ENCODE measurements around the gene TLE2.
A peak's percentile ranks its signal among the peaks of the same experiment; 100 is the strongest.
"Not testable (repeated sequence)": the region's sequence is repeated elsewhere in the genome, so short reads cannot be mapped to it uniquely, and the experiment has no call there.

Gene TLE2

DNA sequence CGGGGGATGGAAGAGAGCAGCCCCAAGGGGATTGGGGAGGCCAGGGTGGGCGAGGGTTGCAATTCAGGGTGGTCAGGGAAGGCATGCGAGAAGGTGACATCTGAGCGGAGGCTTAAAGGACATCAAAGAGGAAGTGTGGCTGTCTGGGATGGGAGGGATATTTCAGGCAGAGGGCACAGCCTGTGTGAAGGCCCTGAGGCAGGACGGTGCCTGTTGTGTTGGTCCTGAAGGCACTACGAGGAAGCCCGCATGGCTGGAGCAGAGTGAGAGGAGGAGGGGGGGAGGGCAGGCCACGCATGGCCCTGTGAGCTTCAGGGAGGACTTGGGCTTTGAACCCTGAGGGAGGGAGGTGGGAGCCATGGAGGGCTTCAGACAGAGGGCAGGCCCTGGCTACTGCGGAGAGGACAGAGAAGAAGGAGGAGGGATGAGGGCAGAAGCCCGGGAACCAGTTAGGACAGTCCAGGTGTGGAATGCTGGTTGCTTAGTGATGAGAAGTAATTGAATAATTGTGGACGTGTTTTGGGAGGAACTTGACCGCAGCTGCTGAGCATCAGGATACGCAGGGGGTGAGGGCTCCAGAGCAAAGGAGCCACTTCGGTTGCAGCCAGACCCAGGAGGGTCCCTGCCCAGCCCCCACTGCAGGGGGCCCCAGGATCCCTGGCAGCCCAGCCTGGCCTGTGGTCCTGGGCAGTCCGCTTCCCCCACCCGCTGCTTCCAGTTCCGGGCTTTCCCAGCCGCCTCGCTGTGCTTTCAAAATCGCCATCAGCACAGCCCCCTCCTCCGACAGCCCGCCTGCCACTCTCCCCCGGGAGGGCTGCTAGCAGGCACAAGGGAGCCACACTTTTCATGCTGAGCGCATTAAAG lies 45.5 kb downstream of the TLE2 start:
- no peak for ATAC-seq

GRCh38 chr19:2982983-2983350 lies 46.1 kb downstream of the TLE2 start:
- DNase-seq (no peak), ATAC-seq (no peak)

More for the DNA sequence above, 45.5 kb downstream of the TLE2 start:
- no peak for DNase-seq

- DNase-seq: no peak
Observed at GRCh38 chr19:2982561-2982960, 46.5 kb downstream of the TLE2 start.

GRCh38 chr19:2981898-2982297 lies 47.2 kb downstream of the TLE2 start:
- DNase-seq: no peak
- no peak for ATAC-seq

More at GRCh38 chr19:2982561-2982960, 46.5 kb downstream of the TLE2 start:
- ATAC-seq: no peak

- no peak for ATAC-seq
Observed at GRCh38 chr19:2978772-2979171, 50.3 kb downstream of the TLE2 start.

GRCh38 chr19:2978166-2978767 lies 50.8 kb downstream of the TLE2 start:
- ATAC-seq (no peak), DNase-seq (no peak)

More at GRCh38 chr19:2978772-2979171, 50.3 kb downstream of the TLE2 start:
- DNase-seq: no peak

DNA sequence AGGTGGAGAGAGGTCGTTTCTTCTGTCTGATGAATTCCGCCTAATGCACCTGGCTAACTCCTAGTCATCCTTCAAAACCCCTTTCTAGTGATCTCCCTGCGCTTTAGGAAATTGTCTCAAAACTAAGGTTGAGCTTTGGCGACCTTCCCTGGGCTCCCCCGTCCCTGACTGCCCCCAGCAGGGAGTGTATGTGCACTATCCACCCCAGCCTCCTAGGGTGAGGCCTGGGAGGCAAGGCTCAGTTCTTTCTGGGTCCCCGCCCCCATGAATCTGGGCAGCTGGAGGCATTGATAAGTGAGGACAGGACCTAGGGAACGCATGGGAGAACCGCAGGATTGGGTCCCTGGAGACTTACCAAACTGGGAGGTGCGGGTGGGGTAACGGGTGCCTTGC lies 51.3 kb downstream of the TLE2 start:
- no peak for ATAC-seq
- no peak for DNase-seq

DNA sequence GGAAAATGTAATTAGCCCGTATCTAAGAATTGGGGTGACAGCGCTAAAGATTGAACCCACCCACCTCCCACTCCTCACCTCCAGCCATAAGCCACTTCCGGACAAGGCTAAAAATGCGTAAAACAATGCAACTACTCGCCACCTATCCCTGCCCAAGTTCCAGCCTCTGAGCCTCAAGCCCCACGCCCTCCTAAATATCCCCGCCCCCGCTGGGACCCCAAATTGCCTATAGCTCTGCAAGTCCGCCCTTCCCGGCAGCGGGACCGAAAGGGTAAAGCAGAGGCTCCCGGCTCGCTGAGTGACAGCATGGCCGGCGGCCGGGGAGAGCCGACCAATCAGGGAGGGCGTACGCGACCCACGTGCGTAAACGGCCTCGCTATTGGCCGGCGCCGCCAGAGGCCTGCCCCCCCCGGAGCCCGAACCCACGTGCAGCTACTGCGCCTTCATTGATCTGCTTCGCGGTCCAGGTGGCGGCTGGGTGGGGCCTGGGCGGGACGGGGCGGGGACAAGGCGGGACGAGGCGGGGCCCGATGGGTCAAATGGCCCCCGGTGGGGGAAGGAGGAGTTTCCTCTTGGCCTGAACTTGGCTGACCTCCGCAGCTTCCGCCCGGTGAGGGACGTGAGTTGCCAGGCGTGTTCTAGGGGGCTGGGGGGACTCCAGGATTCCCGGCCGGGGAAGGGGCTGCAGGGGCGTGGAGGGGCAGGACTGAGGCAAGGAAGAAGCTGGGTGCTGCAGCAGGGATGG lies 51.9 kb downstream of the TLE2 start, which contains the start of gene TLE6:
TLE6 (plus strand) TSS at position 564 of the 745 bp plus-strand sequence. CDS start 670 bp downstream, outside the sequence.
- ATAC-seq: peak; percentile 99
- peak; percentile 95 for DNase-seq

DNA sequence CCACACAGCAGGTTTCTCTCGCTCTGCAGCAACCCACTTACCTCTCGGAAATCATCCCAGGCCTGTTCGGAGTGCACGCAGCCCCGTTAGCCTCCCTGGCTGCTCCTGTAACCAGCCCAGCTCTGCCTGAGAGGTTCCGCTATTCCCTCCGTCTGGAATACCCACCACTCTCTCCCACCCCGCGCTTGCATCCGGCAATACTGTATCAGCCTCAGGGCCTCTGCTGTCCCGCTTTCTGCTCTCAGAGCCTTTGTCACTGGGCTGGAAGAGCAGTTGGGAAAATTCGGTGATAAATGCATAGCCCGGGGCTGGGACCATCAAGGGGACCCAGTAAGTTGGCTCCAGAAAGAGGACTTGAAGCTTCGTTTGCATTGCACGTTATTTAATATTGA lies 52.5 kb downstream of the TLE2 start:
- no peak for ATAC-seq
- DNase-seq: no peak

DNA sequence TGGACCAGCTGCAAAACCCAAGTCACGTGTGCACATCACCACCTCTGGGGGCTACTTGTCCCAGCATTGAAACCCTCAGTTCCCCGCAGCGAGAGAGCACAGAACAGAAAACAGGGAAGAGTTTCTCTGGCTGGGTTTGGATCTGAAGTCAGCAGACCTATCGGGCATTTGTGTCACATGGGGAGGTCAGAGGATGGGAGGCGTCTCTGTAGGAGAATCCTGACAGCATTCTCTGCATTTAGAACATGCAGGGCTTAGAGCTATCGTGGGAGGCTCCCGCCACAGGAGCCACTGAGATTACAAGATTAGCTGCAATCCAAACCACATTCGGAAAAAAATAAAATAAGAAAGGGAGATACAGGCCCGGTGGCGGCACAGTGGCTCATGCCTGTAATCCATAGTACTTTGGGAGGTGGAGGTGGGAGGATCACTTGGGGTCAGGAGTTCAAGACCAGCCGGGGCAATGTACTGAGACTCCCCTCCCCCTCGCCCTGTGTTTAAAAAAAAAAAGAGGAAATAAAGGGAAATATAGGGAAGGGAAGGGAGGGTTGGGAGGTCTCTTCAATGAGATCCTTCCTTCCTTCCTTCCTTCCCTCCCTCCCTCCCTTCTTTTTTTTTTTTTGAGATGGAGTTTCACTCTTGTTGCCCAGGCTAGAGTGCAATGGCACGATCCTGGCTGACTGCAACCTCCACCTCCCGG lies 54.6 kb downstream of the TLE2 start:
- ATAC-seq (no peak), DNase-seq (peak; percentile 27)

GRCh38 chr19:2973229-2973628 lies 55.9 kb downstream of the TLE2 start:
- DNase-seq (no peak), ATAC-seq (no peak)

GRCh38 chr19:2970201-2970835 lies 58.8 kb downstream of the TLE2 start:
- DNase-seq (no peak), ATAC-seq (no peak)

- DNase-seq (no peak), ATAC-seq (no peak)
Observed at GRCh38 chr19:2969104-2969504, 60.0 kb downstream of the TLE2 start.

DNA sequence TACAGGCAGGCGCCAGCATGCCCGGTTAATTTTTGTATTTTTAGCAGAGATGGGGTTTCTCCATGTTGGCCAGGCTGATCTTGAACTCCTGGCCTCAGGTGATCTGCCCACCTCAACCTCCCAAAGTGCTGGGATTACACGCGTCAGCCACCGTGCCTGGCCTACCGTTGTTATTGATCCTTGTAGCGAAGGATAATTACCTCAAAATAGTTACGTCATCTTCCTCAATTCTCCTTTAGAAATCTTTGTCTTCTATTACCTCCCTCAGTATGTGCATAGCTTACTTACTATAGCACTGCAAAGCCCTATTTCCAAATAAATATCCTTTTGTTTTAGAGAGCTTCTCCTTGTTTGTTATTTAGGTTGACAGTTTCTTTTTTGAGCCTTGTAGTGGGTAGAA lies 61.1 kb downstream of the TLE2 start:
- ATAC-seq (no peak), DNase-seq (no peak)

DNA sequence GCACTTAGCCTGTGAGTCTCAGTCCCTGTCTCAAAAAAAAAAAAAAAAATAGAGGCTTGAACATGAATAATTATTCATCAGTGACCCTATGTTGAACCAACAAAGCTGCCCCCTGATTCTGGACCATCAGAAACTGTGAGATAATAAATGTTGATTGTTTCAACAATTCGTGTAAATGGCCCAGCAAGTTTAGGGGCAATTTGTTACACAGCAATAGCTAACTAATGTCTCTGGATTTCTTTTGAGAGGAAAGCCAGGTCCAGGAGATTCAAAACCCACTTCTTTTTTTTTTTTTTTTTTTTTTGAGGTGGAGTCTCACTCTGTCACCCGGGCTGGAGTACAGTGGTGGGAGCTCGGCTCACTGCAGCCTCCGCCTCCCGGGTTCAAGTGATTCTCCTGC lies 64.2 kb downstream of the TLE2 start:
- ATAC-seq (no peak), DNase-seq (no peak)

DNA sequence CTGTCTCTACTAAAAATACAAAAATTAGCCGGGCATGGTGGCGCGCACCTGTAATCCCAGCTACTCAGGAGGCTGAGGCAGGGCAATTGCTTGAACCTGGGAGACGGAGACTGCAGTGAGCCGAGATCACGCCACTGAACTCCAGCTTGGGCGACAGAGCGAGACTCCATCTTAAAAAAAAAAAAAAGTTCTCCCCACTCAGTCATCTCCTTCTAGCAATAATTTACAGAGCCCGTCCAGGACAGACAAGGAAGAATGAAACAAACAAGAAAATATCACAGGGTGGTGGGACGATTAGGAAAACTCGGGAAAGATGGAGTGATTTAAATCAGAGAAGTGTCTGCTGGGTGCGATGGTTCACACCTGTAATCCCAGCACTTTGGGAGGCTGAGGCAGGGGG lies 65.4 kb downstream of the TLE2 start:
- DNase-seq, ATAC-seq: not testable (repeated sequence)

- ATAC-seq: no peak
- no peak for DNase-seq
Observed at GRCh38 chr19:2963122-2963521, 66.0 kb downstream of the TLE2 start.

GRCh38 chr19:2962018-2962670 lies 66.9 kb downstream of the TLE2 start:
- peak; percentile 38 for DNase-seq
- ATAC-seq: no peak

GRCh38 chr19:2960120-2960519 lies 69.0 kb downstream of the TLE2 start:
- DNase-seq: no peak
- no peak for ATAC-seq

GRCh38 chr19:2957160-2957559 lies 71.9 kb downstream of the TLE2 start:
- ATAC-seq: no peak
- no peak for DNase-seq

DNA sequence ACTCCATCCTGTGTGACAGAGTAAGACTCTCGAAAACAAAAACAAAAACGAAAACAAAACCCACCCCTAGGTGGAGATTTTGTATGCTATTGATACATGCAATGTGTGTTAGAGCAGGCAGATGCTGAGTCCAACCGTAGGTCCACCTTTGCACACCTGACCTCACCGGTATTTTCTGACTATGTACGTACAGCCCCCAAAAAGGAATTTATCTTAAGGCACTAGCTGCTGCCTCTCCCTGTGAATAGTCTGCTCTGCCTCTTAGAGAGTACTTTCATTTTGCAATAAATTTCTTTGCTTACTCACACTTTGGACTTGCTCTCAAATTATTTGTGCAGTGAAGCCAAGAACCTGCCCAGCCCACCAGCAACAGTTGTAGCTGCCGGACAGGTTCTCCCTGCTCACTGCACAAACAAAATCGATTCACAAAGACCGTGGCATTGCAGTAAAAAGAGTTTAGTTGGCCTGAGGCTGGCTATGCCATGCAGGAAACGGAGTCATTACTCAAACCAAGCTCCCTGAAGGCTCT lies 76.1 kb downstream of the TLE2 start:
- DNase-seq (no peak), ATAC-seq (no peak)

Data from stimulated activated naive CD8-positive, alpha-beta T cell treated with anti-CD3 and anti-CD28 coated beads, Interleukin-15, Interleukin-2, amounts not matched to agents 100 U/mL and 50 U/mL, for 24 hours (primary cell).